GM21423 (cell line): ENCODE data around the gene TP53.
"Not testable (repeated sequence)": the region's sequence is repeated elsewhere in the genome, so short reads cannot be mapped to it uniquely, and the experiment has no call there.

Experiments used
- ATAC-seq: cut with Tn5 transposase; IDR thresholded peaks from one replicate; pipeline ENCODE4 v1.9.1; 2021; ENCODE audit warnings: mild to moderate bottlenecking, moderate library complexity; ENCODE audit not compliant: unreplicated experiment

TP53 gene

DNA sequence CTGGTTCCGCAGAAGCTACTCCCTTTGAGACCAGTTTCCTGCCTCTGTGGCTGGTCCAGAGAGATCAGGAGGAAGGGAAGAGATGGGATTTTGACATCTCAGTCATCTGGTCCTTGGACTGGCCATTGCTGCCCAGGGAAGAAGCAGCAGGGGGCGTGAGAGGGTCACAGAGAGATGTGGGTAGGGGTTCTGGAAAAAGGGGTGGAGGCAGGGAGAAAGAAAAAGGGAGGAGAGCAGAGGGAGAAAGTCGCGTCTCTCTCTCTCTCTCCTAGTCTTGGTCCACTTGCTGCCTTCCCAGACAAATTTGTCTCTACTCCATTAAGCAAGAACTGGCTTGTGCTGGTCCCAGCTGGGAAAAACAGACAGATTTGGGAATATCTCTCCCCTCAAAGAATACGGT is 52.9 kb downstream of the TP53 start:
- ATAC-seq = no peak

DNA sequence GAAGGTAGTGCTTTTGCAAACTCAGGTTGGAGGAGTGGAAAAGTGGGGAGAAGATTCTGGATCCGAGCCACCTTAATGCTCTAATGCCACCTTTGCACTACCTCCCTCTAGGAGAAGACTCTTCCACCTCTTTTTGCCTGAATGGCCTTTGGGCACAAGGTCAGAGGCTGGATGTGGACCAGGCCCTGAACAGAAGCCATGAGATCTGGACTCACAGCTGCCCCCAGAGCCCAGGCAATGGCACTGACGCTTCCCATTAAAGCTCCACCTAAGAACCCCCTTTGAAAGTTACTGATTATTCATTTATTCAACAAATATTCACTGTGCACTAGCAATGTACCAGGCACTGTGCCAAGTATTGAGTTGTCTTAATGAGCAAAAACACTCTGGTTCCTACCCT is 54.2 kb downstream of the TP53 start:
- ATAC-seq = no peak

DNA sequence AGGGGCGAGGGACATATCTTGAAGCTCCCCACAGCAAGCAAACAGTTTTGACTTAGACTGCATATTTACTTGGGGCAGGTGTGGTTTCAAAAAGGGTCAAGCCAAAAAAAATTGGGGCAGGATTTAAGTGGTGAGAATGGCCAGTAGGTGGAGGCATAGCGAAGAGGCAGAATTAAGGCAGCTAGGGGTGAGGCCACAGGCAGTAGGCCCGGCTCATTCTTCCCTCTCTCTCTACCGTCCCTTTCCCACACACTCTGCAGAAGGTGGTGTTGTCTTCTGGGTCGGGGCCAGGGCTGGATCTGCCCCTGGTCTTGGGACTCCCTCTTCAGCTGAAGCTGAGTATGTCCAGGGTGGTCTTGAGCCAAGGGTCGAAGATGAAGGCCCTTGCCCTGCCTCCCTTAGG is 54.8 kb downstream of the TP53 start:
- no peak for ATAC-seq

DNA sequence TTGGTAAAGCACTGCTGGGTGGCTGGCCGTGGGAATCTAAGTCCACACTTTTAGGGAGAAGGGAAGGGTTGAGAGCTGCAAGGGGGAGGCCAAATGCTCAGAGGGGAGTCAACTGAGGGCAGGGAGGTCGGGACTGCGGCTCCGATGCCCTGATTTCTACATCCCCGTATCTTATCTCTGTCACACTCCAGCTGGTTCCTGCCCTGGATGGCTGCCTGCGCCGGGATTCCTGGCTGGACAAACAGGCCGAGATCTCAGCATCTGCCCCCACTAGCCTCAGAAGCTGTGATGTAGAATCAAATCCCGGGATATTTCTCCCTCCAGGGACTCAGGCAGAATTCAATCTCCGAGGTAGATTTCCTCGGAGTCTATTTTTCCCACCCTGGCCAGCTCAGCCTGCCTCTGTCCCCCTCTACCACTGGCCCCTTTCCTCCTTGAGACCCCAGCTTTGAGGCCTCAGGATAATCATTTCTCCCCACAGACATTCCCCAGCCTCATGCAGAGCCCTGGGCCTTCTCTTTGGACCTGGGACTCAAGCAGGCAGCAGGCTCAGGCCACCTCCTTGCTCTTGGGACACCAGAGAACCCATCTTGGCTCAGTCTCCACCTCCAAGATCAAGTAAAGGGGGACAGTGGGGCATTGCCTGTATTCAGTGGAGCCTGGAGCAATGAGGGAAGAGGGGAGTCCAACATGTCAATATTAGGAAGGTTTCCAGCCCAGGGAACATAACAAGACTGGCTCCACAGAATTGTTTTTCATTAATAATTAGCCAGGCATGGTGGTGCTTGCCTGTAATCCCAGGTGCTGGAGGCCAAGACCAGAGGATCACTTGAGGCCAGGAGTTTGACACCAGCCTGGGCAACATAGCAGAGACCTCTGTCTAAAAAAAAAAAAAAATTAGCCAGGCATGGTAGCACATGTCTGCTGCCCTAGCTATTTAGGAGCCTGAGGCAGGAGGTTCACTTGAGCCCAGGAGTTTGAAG is 55.6 kb downstream of the TP53 start:
- no peak for ATAC-seq

DNA sequence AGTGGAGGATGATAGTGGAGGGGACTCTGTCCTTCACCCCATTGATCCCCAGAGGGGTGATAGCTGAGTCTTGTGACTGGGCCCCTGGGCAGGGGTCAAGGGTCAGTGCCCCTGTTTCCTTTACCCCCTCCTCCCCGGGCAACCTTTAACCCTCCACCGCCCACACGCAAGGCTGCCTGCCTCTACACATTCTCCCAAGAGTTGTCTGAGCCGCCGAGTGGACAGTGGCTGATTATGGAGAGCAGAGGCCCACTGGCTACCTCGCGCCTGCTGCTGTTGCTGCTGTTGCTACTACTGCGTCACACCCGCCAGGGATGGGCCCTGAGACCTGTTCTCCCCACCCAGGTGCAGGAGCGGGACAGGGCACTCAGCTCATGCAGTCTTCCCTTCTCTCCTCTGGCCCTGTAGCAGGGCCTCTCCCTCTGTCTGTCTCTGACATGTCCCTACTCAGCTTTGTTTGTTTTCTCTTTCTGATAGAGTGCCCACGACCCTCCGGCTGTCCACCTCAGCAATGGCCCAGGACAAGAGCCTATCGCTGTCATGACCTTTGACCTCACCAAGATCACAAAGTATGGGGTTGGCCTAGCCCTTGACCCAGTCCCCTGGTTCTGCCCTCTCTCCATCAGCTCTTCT is 57.2 kb downstream of the TP53 start, which contains the start of gene SHBG:
TSS of gene SHBG (plus strand) at position 197 of the 633 bp plus-strand sequence. CDS start at position 235, 38 bp downstream.
- no peak for ATAC-seq

DNA sequence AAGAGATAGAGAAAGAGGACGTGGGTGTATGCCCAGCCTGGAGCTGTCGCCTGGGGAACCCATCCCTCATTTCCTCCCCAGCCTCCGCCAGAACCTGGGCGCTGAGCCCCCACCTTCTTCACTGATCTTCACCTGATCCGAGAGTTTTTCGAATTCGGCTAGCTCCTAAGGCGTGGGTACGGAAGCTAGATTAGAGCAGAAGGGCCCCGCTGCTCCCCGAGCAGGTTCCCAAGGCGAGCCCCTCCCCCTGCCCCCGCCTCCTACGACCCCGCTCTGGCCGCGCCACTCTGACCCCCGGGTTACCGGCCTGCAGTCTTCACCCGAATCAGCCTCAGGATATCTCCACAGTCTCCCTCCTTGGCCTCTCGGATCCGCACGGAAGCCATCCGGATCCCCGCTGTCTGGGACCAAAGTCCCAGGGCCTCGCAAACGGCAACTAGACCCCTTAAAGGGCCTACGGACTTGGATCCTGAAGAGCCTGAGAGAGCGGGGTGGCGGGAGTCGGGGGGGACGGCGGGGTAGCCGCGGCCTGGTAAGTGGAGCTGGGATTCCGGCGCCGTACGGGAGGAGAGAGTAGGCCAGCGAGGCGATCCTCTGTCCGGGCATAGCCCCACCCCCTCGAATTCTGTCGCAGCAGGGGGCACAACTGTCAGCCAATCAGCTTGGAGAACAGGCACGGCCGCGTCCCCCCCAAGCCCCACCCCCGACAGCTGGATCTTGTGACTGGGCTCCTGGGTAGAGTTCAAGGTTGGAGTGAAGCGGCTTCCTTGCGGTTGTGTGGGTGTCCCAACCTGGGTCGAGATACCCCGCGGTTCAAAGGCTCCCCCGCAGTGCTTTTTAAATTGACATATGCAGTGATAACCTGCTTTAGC is 59.8 kb downstream of the TP53 start, which contains the start of gene SAT2:
TSS of gene SAT2 (minus strand) at position 572 of the 872 bp plus-strand sequence. CDS start at position 386, 186 bp downstream.
- ATAC-seq = peak; percentile 94

DNA sequence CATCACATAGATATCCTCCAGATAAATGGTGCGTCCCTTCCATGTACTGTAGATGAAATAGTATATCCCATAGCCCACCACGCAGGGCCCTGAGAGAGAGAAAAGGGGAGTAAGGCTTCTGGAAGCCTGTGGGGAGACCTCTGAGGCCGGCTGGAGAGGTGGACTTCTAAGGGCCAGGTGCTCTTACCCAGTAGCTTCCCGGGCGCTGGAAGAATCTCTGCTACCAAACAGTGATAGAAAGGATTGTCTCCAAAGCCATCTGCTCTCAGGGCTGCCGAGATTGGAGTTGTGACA is 60.4 kb downstream of the TP53 start:
- ATAC-seq = no peak

DNA sequence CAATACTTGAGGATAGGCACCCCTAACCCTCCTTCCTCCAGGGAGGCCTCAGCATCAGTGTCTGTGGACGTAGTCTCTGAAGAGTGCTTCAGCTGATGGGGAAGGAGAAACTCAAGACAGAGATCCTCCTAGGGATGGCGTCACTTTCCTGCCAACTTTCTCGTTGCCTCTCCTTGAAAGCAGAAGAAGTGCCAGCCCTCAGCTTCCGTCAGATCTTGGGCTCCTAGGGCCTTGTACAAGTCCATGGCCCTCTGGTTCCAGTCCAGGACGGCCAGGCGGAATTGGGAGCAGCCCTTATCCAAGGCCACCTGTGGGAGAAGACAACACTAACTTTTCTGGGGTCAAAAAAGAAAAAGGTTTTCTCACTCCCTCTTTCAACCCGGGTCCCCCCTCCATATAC is 61.0 kb downstream of the TP53 start:
- ATAC-seq = no peak

DNA sequence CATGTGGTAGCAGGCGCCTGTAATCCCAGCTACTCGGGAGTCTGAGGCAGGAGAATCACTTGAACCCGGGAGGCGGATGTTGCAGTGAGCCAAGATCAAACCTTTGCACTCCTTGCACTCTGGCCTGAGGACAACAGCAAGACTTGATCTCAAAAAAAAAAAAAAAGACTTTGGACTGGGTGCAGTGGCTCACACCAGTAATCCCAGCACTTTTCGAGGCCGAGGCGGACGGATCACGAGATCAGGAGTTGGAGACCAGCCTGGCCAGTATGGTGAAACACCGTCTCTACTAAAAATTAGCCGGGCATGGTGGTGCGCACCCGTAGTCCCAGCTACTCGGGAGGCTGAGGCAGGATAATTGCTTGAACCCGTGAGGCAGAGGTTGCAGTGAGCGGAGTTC is 61.5 kb downstream of the TP53 start:
- not testable (repeated sequence) for ATAC-seq

DNA sequence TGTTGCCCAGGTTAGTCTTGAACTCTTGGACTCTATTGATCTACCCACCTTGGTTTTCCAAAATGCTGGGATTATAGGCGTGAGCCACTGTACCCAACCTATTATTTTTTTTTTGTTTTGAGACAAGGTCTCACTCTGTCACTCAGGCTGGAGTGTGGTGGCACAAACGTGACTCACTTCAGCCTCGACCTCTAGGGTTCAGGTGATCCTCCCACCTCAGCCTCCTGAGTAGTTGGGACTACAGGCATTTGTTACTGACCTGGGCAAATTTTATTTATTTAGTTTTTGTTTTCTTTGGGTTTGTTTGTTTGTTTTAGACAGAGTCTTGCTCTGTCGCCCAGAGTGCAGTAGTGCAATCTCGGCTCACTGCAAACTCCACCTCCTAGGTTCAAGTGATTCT is 63.6 kb downstream of the TP53 start:
- ATAC-seq = no peak

DNA sequence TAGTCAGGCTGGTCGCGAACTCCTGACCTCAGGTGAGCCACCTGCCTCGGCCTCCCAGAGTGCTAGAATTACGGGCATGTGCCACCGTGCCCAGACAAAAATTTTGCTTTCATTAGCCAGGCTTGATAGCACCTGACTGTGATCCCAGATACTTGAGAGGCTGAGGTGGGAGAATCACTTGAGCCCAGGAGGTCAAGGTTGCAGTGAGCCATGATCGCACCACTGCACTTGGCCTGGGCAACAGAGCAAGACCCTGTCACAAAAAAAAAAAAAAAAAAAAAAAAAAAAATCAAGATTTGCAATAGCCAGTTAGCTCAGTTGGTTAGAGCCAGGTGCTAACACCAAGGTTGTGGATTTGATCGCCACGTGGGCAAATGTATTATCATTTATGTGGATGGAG is 66.5 kb downstream of the TP53 start:
- ATAC-seq = no peak

DNA sequence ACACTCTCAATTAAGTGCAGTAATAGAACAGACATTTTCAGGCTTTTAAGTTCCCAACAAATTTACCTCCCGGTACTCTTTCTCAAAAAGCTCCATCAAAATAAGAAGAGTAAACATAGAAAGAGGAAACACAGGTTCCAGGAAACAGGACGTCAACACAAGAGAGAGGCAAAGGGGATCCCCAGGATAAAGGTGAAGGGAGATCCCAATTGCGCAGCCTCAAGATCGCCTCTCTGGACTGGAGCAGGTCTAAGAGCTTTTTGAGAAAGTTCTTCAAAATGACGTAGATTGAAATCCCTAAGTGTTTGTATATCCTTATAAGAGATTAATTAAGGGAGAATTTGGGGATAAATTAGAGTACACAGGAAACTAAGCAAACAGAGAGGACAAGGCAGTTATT is 68.7 kb downstream of the TP53 start:
- ATAC-seq = no peak
